PC-3 (cell line): Measurements from ENCODE around the gene PTRHD1. TPM values are rescaled to one million over a fixed set of nuclear protein-coding genes. Genes with fewer than 3 reads are reported as not detected.

Experiments used
- ATAC-seq: fragments of 200-7000 bp; cut with Tn5 transposase; 2 replicates; pipeline ENCODE4 v1.9.1; 2020; ENCODE audit warnings: mild to moderate bottlenecking, moderate library complexity
- BruUV-seq: library from RNA; stranded (reverse); fragments of 400-500 nt; replicated peaks from 2 replicates; lab custom pipeline; 2021; lab: Mats Ljungman, UMichigan
- CTCF ChIA-PET: fragments of 300-600 bp; sonication (Branson Sonifier 250); formaldehyde crosslinking; loops from one replicate; lab custom pipeline; 2022; ENCODE audit warnings: antibody characterized with exemption; lab: Charles Lee
- POLR2A ChIA-PET: fragments of 300-600 bp; sonication (Branson Sonifier 250); formaldehyde crosslinking; loops from one replicate; lab custom pipeline; 2022; ENCODE audit warnings: antibody characterized with exemption; ENCODE audit not compliant: unreplicated experiment; lab: Charles Lee
- DNase-seq: peaks from one replicate; pipeline ENCODE4 v3.0.0-alpha.2; 2015
- H2AFZ ChIP-seq: fragments of 300-600 bp; sonication (generic); 2 replicates; pipeline ENCODE4 v1.6.0; 2016; ENCODE audit warnings: antibody characterized with exemption, low read length
- H3F3A ChIP-seq: fragments of 300-600 bp; sonication (generic); one replicate; pipeline ENCODE4 v1.6.0; 2017; ENCODE audit warnings: antibody characterized with exemption, low read length, control low read depth, mild to moderate bottlenecking; ENCODE audit not compliant: unreplicated experiment
- H3K27ac ChIP-seq: fragments of 300-600 bp; sonication (generic); 2 replicates; pipeline ENCODE4 v1.5.1; 2016; ENCODE audit warnings: mild to moderate bottlenecking, low read length
- H3K27me3 ChIP-seq: fragments of 300-600 bp; sonication (generic); 2 replicates; pipeline ENCODE4 v1.6.1; 2016; ENCODE audit warnings: low read length, mixed read lengths
- H3K36me3 ChIP-seq: fragments of 300-600 bp; sonication (generic); 2 replicates; pipeline ENCODE4 v1.6.1; 2016; ENCODE audit warnings: low read depth, mixed run types, low read length, mixed read lengths
- H3K4me1 ChIP-seq: fragments of 300-600 bp; sonication (generic); 2 replicates; pipeline ENCODE4 v1.5.1; 2016; ENCODE audit warnings: low read length; ENCODE audit not compliant: insufficient read depth
- H3K4me2 ChIP-seq: fragments of 300-600 bp; sonication (generic); 2 replicates; pipeline ENCODE4 v1.6.0; 2016; ENCODE audit warnings: low read length
- H3K4me3 ChIP-seq: fragments of 300-600 bp; sonication (generic); 2 replicates; pipeline ENCODE4 v1.5.1; 2016; ENCODE audit warnings: mild to moderate bottlenecking, low read length, mixed read lengths
- H3K79me2 ChIP-seq: fragments of 300-600 bp; sonication (generic); 2 replicates; pipeline ENCODE4 v1.6.1; 2017; ENCODE audit warnings: low read length, mixed read lengths
- H3K9ac ChIP-seq: fragments of 300-600 bp; sonication (generic); 2 replicates; pipeline ENCODE4 v1.6.0; 2016; ENCODE audit warnings: mild to moderate bottlenecking, low read length
- H3K9me2 ChIP-seq: fragments of 300-600 bp; sonication (generic); replicated peaks from 2 replicates; pipeline ENCODE4 v1.6.1; 2016; ENCODE audit warnings: mixed run types, low read length, mixed read lengths
- H3K9me3 ChIP-seq: fragments of 300-600 bp; sonication (generic); 2 replicates; pipeline ENCODE4 v1.6.1; 2016; ENCODE audit warnings: low read length, mixed read lengths
- H4K20me1 ChIP-seq: fragments of 300-600 bp; sonication (generic); 2 replicates; pipeline ENCODE4 v1.6.1; 2016; ENCODE audit warnings: low read length, mixed read lengths
- CTCF ChIP-seq: fragments of 300-600 bp; sonication (generic); conservative IDR thresholded peaks from 2 replicates; pipeline ENCODE4 v1.5.1; 2017; ENCODE audit warnings: antibody characterized with exemption, low read depth, mild to moderate bottlenecking, low read length
- EZH2 ChIP-seq: fragments of 300-600 bp; sonication (generic); IDR thresholded peaks from one replicate; pipeline ENCODE4 v1.6.1; 2017; ENCODE audit warnings: antibody characterized with exemption, mild to moderate bottlenecking, low read length; ENCODE audit not compliant: unreplicated experiment
- EZH2phosphoT487 ChIP-seq: fragments of 300-600 bp; sonication (generic); IDR thresholded peaks from 2 replicates; pipeline ENCODE4 v1.6.1; 2018; ENCODE audit warnings: mild to moderate bottlenecking, antibody characterized with exemption, low read length, borderline replicate concordance
- intact Hi-C: fragments of 100-400 bp; cut with micrococcal nuclease; formaldehyde crosslinking; loops from 2 replicates; pipeline ENCODE4 v1.9.0; 2023
- total RNA-seq: library from RNA; depleted of rRNA; stranded (reverse); fragments of >200 nt; gene quantifications from 2 replicates; pipeline ENCODE4 v1.2.3, GENCODE V29; 2014

Gene PTRHD1
- total RNA-seq, 1 experiment from 2014 or later, result 68.6 TPM

DNA sequence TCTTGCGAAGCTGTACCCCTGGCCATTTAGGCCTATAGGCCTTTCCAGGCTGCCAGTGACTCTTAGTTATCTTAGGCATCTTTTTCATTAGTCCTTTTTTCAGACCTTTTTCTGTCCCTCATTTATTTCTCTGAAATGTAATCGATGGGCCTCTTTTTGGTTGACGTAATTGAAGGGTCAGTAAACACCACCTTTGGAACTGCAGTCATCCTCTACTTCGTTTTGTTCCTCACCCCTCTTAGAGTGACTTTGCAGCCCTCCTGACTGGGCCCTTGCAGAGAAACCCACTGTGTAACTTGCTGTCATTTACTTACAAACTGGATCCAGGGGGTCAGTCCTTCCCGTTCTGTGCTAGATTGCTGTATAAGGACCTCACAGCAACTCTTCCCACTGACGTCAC lies 23.2 kb upstream of the PTRHD1 start:
- peaks cover 46% of the 10 kb centered on the region; the same call in 1 of the 2 replicates for H3K36me3 ChIP-seq
- 0 out of 2 replicates have a peak, but pooled peaks cover 4% of the 10 kb centered on the region for H4K20me1 ChIP-seq
- POLR2A ChIA-PET, result no interaction called here
- CTCF ChIA-PET, result no interaction called here
- 0 out of 2 replicates have a peak overlapping the region, but pooled peaks have one; percentile 2 for H3K27ac ChIP-seq
- H3K9me3 ChIP-seq, result no peaks in the 10 kb centered on the region
- BruUV-seq, result no TSS peak
- peaks cover 4% of the 10 kb centered on the region; the same call in 1 of the 2 replicates for H3K4me1 ChIP-seq
- TF ChIP-seq CTCF (no peak), EZH2 (no peak), EZH2phosphoT487 (no peak)
- no peak for ATAC-seq
- no peak overlapping the region for H3K4me2 ChIP-seq
- H3K79me2 ChIP-seq, result peaks cover 36% of the 10 kb centered on the region
- no peak for DNase-seq
- no peaks in the 10 kb centered on the region for H3K9me2 ChIP-seq
- H3K4me3 ChIP-seq, result no peak overlapping the region
- no peaks in the 10 kb centered on the region for H3F3A ChIP-seq
- intact Hi-C loops, result no loop called here
- no peaks in the 10 kb centered on the region for H3K27me3 ChIP-seq
- no peak overlapping the region for H3K9ac ChIP-seq
- no peak overlapping the region for H2AFZ ChIP-seq

GRCh38 chr2:24815171-24815570 lies 22.0 kb upstream of the PTRHD1 start:
- H3K27ac ChIP-seq, result no peak overlapping the region
- TF ChIP-seq EZH2 (no peak), EZH2phosphoT487 (no peak), CTCF (no peak)

DNA sequence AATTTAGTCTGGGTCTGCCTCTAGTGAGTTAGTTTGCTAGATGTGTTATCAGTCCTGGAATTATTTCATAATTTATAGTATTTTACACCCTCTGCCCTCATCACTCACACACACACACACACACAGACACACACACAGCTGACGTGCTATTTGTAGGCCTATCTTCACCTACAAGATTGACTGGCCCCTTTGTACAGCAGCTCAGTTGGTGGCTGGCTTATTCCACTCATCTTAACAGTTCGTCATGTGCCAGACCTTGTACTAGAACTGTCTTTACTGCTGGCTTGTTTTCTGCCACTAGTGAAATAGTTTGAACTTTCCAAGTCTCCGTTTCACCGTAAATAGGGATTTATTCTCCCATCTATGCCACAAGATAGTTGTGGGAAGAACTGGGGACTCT lies 21.3 kb upstream of the PTRHD1 start:
- POLR2A ChIA-PET, result no interaction called here
- H3K4me2 ChIP-seq, result no peak overlapping the region

More at GRCh38 chr2:24815171-24815570, 22.0 kb upstream of the PTRHD1 start:
- Histone ChIP-seq H3K4me1 (peaks cover 5% of the 10 kb centered on the region), H3K36me3 (peaks cover 37% of the 10 kb centered on the region; the same call in 1 of the 2 replicates), H4K20me1 (0 out of 2 replicates have a peak, but pooled peaks cover 4% of the 10 kb centered on the region), H3K9ac (no peak overlapping the region), H3F3A (no peaks in the 10 kb centered on the region), H3K79me2 (peaks cover 46% of the 10 kb centered on the region), H3K4me3 (no peak overlapping the region), H3K4me2 (no peak overlapping the region), H2AFZ (no peak overlapping the region), H3K9me2 (no peaks in the 10 kb centered on the region), H3K9me3 (no peaks in the 10 kb centered on the region), H3K27me3 (no peaks in the 10 kb centered on the region)
- BruUV-seq, result no TSS peak
- ChIA-PET POLR2A (no interaction called here), CTCF (no interaction called here)
- no peak for DNase-seq
- peak; percentile 33; the same call in 1 of the 2 replicates for ATAC-seq
- intact Hi-C loops, result no loop called here

More for the DNA sequence above, 21.3 kb upstream of the PTRHD1 start:
- no peak overlapping the region for H3K4me3 ChIP-seq
- no peak overlapping the region for H3K27ac ChIP-seq
- BruUV-seq, result no TSS peak
- H3K27me3 ChIP-seq, result no peaks in the 10 kb centered on the region
- ATAC-seq (no peak), DNase-seq (no peak)
- CTCF ChIA-PET, result no interaction called here
- H4K20me1 ChIP-seq, result 0 out of 2 replicates have a peak, but pooled peaks cover 4% of the 10 kb centered on the region
- intact Hi-C loops, result no loop called here
- peaks cover 53% of the 10 kb centered on the region for H3K79me2 ChIP-seq
- no peak overlapping the region for H3K9ac ChIP-seq
- no peak for TF ChIP-seq EZH2
- no peak for TF ChIP-seq CTCF
- TF ChIP-seq EZH2phosphoT487, result no peak
- peaks cover 37% of the 10 kb centered on the region; the same call in 1 of the 2 replicates for H3K36me3 ChIP-seq
- no peaks in the 10 kb centered on the region for H3K9me2 ChIP-seq
- H3K4me1 ChIP-seq, result peaks cover 12% of the 10 kb centered on the region
- no peak overlapping the region for H2AFZ ChIP-seq
- no peaks in the 10 kb centered on the region for H3F3A ChIP-seq
- H3K9me3 ChIP-seq, result no peaks in the 10 kb centered on the region
